ENCODE results near the gene CAPS2.

- TF ChIP-seq, protein P1, sequence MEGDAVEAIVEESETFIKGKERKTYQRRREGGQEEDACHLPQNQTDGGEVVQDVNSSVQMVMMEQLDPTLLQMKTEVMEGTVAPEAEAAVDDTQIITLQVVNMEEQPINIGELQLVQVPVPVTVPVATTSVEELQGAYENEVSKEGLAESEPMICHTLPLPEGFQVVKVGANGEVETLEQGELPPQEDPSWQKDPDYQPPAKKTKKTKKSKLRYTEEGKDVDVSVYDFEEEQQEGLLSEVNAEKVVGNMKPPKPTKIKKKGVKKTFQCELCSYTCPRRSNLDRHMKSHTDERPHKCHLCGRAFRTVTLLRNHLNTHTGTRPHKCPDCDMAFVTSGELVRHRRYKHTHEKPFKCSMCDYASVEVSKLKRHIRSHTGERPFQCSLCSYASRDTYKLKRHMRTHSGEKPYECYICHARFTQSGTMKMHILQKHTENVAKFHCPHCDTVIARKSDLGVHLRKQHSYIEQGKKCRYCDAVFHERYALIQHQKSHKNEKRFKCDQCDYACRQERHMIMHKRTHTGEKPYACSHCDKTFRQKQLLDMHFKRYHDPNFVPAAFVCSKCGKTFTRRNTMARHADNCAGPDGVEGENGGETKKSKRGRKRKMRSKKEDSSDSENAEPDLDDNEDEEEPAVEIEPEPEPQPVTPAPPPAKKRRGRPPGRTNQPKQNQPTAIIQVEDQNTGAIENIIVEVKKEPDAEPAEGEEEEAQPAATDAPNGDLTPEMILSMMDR (IDR thresholded peaks at IDR 0.05 in 2 of 3, conservative IDR thresholded peaks at IDR 0.05 in 1 of 3; ENCODE audit: borderline replicate concordance in 1 of 3, insufficient read depth in 1 of 3, low read depth in 2 of 3, low read length in 2 of 3): no peak
- no peak for TF ChIP-seq SP1 (IDR thresholded peaks at IDR 0.05; ENCODE audit: low read depth)
- TF ChIP-seq POLR2A (IDR thresholded peaks at IDR 0.05; ENCODE audit: borderline replicate concordance, extremely low read depth, insufficient read depth, insufficient read length): no peak
- no peak for TF ChIP-seq ATF3 (IDR thresholded peaks at IDR 0.05)
- TF ChIP-seq MAX (IDR thresholded peaks at IDR 0.05): no peak
- TF ChIP-seq CEBPB (IDR thresholded peaks at IDR 0.05; ENCODE audit: low read depth): no peak
- TF ChIP-seq EZH2 (IDR thresholded peaks at IDR 0.05): no peak
- no peak for TF ChIP-seq POLR2AphosphoS5 (IDR thresholded peaks at IDR 0.05; ENCODE audit: low read depth, low read length)
- no peak for TF ChIP-seq RAD21 (IDR thresholded peaks at IDR 0.05; ENCODE audit: low read depth)
- no peak for TF ChIP-seq EGR1 (IDR thresholded peaks at IDR 0.05; ENCODE audit: low read depth)
- TF ChIP-seq EZH2phosphoT487 (IDR thresholded peaks at IDR 0.05; ENCODE audit: borderline replicate concordance): no peak
- TF ChIP-seq JUND (IDR thresholded peaks at IDR 0.05): no peak
- no peak for TF ChIP-seq ZFX (IDR thresholded peaks at IDR 0.05)
- TF ChIP-seq, protein P2, sequence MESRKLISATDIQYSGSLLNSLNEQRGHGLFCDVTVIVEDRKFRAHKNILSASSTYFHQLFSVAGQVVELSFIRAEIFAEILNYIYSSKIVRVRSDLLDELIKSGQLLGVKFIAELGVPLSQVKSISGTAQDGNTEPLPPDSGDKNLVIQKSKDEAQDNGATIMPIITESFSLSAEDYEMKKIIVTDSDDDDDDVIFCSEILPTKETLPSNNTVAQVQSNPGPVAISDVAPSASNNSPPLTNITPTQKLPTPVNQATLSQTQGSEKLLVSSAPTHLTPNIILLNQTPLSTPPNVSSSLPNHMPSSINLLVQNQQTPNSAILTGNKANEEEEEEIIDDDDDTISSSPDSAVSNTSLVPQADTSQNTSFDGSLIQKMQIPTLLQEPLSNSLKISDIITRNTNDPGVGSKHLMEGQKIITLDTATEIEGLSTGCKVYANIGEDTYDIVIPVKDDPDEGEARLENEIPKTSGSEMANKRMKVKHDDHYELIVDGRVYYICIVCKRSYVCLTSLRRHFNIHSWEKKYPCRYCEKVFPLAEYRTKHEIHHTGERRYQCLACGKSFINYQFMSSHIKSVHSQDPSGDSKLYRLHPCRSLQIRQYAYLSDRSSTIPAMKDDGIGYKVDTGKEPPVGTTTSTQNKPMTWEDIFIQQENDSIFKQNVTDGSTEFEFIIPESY (IDR thresholded peaks at IDR 0.05; ENCODE audit: extremely low read depth, insufficient replicate concordance, low read length): no peak
Observed at GRCh38 chr12:75360920-75361319, 30.8 kb upstream of the CAPS2 start.
